ENCODE data around the gene HNRNPA2B1.
"Not testable (repeated sequence)": the region's sequence is repeated elsewhere in the genome, so short reads cannot be mapped to it uniquely, and the experiment has no call there.

The HNRNPA2B1 gene

GRCh38 chr7:26182283-26182682 is 18.3 kb downstream of the HNRNPA2B1 start:
- Histone ChIP-seq H3K9ac (ENCODE audit: low read length) (no peak overlapping the region), H3K4me3 (ENCODE audit: low read length) (no peak overlapping the region), H3K9me3 (ENCODE audit: control insufficient read depth, low read depth, low read length) (no peaks in the 10 kb centered on the region), H3K27ac (ENCODE audit: low read length) (no peak overlapping the region), H3K27me3 (ENCODE audit: control insufficient read depth, insufficient read depth, low read length) (no peaks in the 10 kb centered on the region), H3K36me3 (ENCODE audit: control insufficient read depth, low read depth, low read length) (peaks cover 21% of the 10 kb centered on the region), H3K4me1 (ENCODE audit: control insufficient read depth, low read depth, low read length) (no peaks in the 10 kb centered on the region)

GRCh38 chr7:26181474-26182227 is 18.9 kb downstream of the HNRNPA2B1 start:
- no peaks in the 10 kb centered on the region for H3K9me3 ChIP-seq (ENCODE audit: control insufficient read depth, low read depth, low read length)
- H3K4me1 ChIP-seq (ENCODE audit: control insufficient read depth, low read depth, low read length), result no peaks in the 10 kb centered on the region
- H3K9ac ChIP-seq (ENCODE audit: low read length), result no peak overlapping the region
- no peaks in the 10 kb centered on the region for H3K27me3 ChIP-seq (ENCODE audit: control insufficient read depth, insufficient read depth, low read length)
- H3K27ac ChIP-seq (ENCODE audit: low read length), result no peak overlapping the region
- no peak overlapping the region for H3K4me3 ChIP-seq (ENCODE audit: low read length)
- peaks cover 21% of the 10 kb centered on the region for H3K36me3 ChIP-seq (ENCODE audit: control insufficient read depth, low read depth, low read length)

DNA sequence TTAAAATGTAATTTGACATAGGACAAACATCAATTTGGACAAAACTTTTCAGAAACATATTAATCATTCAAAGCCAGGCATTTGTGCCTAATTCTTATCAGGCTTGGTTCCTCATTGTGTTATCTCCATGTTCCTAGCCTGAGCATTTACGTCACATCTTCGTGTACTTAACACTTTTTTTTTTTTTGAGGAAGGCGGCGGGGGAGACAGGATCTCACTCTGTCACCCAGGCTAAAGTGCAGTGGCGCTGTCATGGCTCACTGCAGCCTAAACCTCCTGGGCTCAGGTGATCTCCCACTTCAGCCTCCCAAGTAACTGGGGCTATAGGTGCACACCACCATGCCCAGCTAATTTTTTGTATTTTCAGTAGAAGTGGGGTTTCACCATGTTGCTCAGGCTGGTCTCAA is 19.8 kb downstream of the HNRNPA2B1 start:
- H3K36me3 ChIP-seq (ENCODE audit: control insufficient read depth, low read depth, low read length), result peaks cover 21% of the 10 kb centered on the region
- H3K4me3 ChIP-seq (ENCODE audit: low read length), result no peak overlapping the region
- no peaks in the 10 kb centered on the region for H3K27me3 ChIP-seq (ENCODE audit: control insufficient read depth, insufficient read depth, low read length)
- H3K27ac ChIP-seq (ENCODE audit: low read length), result no peak overlapping the region
- H3K4me1 ChIP-seq (ENCODE audit: control insufficient read depth, low read depth, low read length), result no peaks in the 10 kb centered on the region
- H3K9me3 ChIP-seq (ENCODE audit: control insufficient read depth, low read depth, low read length), result no peaks in the 10 kb centered on the region
- H3K9ac ChIP-seq (ENCODE audit: low read length), result no peak overlapping the region

- Histone ChIP-seq H3K4me3 (ENCODE audit: low read length) (no peak overlapping the region), H3K36me3 (ENCODE audit: control insufficient read depth, low read depth, low read length) (peaks cover 18% of the 10 kb centered on the region), H3K27me3 (ENCODE audit: control insufficient read depth, insufficient read depth, low read length) (no peaks in the 10 kb centered on the region), H3K4me1 (ENCODE audit: control insufficient read depth, low read depth, low read length) (no peaks in the 10 kb centered on the region), H3K27ac (ENCODE audit: low read length) (no peak overlapping the region), H3K9me3 (ENCODE audit: control insufficient read depth, low read depth, low read length) (no peaks in the 10 kb centered on the region), H3K9ac (ENCODE audit: low read length) (no peak overlapping the region)
Observed at GRCh38 chr7:26179826-26180497, 20.6 kb downstream of the HNRNPA2B1 start.

DNA sequence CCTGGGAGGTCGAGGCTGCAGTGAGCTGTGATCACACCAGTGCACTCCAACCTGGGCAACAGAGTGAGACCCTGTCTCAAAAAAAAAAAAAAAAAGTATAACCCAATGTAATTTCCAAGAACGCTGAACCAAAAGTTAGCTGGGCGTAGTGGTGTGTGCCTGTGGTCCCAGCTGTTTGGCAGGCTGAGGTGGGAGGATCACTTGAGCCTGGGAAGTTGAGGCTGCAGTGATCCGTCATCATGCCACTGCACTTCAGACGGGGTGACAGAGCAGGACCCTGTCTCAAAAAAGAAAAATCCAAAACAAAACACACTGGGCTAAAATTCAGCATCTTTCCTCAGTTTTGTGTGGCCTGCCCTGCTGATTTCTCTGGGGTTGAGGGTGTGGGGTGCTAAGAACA is 21.1 kb downstream of the HNRNPA2B1 start:
- H3K36me3 ChIP-seq (ENCODE audit: control insufficient read depth, low read depth, low read length), result peaks cover 17% of the 10 kb centered on the region
- H3K4me3 ChIP-seq (ENCODE audit: low read length), result no peak overlapping the region
- H3K4me1 ChIP-seq (ENCODE audit: control insufficient read depth, low read depth, low read length), result no peaks in the 10 kb centered on the region
- no peak overlapping the region for H3K9ac ChIP-seq (ENCODE audit: low read length)
- no peaks in the 10 kb centered on the region for H3K27me3 ChIP-seq (ENCODE audit: control insufficient read depth, insufficient read depth, low read length)
- H3K27ac ChIP-seq (ENCODE audit: low read length), result no peak overlapping the region
- no peaks in the 10 kb centered on the region for H3K9me3 ChIP-seq (ENCODE audit: control insufficient read depth, low read depth, low read length)

DNA sequence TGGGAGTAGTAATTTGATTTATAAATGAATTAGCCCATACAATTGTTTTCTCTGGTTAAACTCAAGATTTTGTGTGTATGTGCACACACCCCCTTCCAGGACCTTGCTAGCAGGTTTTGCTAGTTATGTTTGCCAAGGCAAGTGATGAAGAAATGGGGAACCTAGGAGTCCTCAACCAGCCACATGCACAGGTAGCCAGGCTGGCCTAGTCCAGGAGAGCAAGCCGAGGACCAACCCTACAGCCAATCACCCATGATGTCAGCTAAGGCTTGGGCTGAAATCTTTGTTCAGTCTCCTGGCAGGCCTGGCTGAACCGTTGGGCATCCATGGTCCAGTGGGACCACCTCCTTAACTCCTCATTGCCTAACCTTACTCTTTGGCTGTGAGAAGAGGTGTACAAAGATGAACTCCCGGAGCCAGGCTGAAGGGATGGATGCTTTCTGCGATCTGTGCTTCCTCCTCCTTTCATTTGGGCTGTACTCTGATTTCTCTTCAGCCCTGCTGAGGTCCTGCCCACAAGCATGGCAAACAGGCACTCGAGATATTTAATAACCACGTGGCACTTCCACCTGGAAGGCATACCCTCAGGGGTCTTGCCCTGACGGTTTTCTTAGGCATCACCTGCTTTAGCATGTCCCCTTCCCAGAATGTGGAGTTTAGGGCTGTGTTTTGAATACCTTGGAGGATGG is 22.1 kb downstream of the HNRNPA2B1 start:
- no peak overlapping the region for H3K9ac ChIP-seq (ENCODE audit: low read length)
- H3K4me3 ChIP-seq (ENCODE audit: low read length), result no peak overlapping the region
- no peaks in the 10 kb centered on the region for H3K27me3 ChIP-seq (ENCODE audit: control insufficient read depth, insufficient read depth, low read length)
- H3K4me1 ChIP-seq (ENCODE audit: control insufficient read depth, low read depth, low read length), result no peaks in the 10 kb centered on the region
- H3K9me3 ChIP-seq (ENCODE audit: control insufficient read depth, low read depth, low read length), result no peaks in the 10 kb centered on the region
- H3K27ac ChIP-seq (ENCODE audit: low read length), result no peak overlapping the region
- peaks cover 12% of the 10 kb centered on the region for H3K36me3 ChIP-seq (ENCODE audit: control insufficient read depth, low read depth, low read length)

DNA sequence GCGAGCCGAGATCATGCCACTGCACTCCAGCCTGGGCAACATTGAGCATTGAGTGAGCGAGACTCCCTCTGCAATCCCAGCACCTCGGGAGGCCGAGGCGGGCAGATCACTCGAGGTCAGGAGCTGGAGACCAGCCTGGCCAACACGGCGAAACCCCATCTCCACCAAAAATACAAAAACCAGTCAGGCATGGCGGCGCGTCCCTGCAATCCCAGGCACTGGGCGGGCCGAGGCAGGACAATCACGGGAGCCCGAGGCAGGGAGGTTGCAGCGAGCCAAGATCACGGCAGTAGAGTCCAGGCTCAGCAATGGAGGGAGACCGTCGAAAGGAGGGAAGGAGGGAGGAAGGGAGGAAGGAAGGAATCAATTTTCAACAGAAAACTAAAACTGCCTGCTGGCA is 23.3 kb downstream of the HNRNPA2B1 start:
- peaks cover 15% of the 10 kb centered on the region for H3K36me3 ChIP-seq (ENCODE audit: control insufficient read depth, low read depth, low read length)
- not testable (repeated sequence) for H3K9me3 ChIP-seq (ENCODE audit: control insufficient read depth, low read depth, low read length); H3K27ac ChIP-seq (ENCODE audit: low read length); H3K4me1 ChIP-seq (ENCODE audit: control insufficient read depth, low read depth, low read length); H3K9ac ChIP-seq (ENCODE audit: low read length); H3K27me3 ChIP-seq (ENCODE audit: control insufficient read depth, insufficient read depth, low read length); H3K4me3 ChIP-seq (ENCODE audit: low read length)

DNA sequence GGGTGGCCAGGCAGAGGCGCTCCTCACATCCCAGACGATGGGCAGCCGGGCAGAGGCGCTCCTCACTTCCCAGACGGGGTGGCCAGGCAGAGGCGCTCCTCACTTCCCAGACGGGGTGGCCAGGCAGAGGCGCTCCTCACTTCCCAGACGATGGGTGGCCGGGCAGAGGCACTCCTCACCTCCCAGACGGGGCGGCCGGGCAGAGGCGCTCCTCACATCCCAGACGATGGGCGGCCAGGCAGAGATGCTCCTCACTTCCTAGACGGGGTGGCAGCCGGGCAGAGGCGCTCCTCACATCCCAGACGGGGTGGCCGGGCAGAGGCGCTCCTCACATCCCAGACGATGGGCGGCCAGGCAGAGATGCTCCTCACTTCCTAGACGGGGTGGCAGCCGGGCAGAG is 23.9 kb downstream of the HNRNPA2B1 start:
- not testable (repeated sequence) for H3K27ac ChIP-seq (ENCODE audit: low read length); H3K4me3 ChIP-seq (ENCODE audit: low read length)
- peaks cover 16% of the 10 kb centered on the region for H3K36me3 ChIP-seq (ENCODE audit: control insufficient read depth, low read depth, low read length)

DNA sequence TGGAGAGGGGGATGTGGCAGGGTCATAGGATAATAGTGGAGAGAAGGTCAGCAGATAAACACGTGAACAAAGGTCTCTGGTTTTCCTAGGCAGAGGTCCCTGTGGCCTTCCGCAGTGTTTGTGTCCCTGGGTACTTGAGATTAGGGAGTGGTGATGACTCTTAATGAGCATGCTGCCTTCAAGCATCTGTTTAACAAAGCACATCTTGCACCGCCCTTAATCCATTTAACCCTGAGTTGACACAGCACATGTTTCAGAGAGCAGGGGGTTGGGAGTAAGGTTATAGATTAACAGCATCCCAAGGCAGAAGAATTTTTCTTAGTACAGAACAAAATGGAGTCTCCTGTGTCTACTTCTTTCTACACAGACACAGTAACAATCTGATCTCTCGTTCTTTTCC is 24.6 kb downstream of the HNRNPA2B1 start:
- not testable (repeated sequence) for H3K27me3 ChIP-seq (ENCODE audit: control insufficient read depth, insufficient read depth, low read length); H3K4me1 ChIP-seq (ENCODE audit: control insufficient read depth, low read depth, low read length); H3K4me3 ChIP-seq (ENCODE audit: low read length); H3K9ac ChIP-seq (ENCODE audit: low read length); H3K27ac ChIP-seq (ENCODE audit: low read length); H3K9me3 ChIP-seq (ENCODE audit: control insufficient read depth, low read depth, low read length)
- peaks cover 17% of the 10 kb centered on the region for H3K36me3 ChIP-seq (ENCODE audit: control insufficient read depth, low read depth, low read length)

More for the DNA sequence above, 23.9 kb downstream of the HNRNPA2B1 start:
- not testable (repeated sequence) for H3K9ac ChIP-seq (ENCODE audit: low read length); H3K4me1 ChIP-seq (ENCODE audit: control insufficient read depth, low read depth, low read length); H3K27me3 ChIP-seq (ENCODE audit: control insufficient read depth, insufficient read depth, low read length); H3K9me3 ChIP-seq (ENCODE audit: control insufficient read depth, low read depth, low read length)

DNA sequence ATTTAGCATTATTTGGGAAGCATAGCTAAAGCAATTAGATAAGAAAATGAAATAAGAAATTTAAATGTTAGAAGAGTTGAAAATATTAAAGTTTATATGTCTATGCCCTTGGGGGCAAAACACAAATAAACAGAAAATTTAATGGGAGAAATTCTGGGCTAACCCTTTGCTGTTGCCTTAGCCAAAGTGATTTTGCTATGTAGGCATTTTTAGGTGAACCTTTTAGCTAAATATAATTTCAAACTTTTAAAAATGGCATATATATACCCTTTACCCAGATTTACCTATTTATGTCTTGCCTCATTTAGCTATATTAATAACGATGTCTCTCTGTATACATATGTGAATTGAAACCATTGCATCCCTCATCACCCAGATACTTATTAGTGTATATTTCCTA is 28.5 kb downstream of the HNRNPA2B1 start:
- Histone ChIP-seq H3K4me1 (ENCODE audit: control insufficient read depth, low read depth, low read length) (no peaks in the 10 kb centered on the region), H3K9ac (ENCODE audit: low read length) (no peak overlapping the region), H3K9me3 (ENCODE audit: control insufficient read depth, low read depth, low read length) (no peaks in the 10 kb centered on the region), H3K36me3 (ENCODE audit: control insufficient read depth, low read depth, low read length) (peaks cover 10% of the 10 kb centered on the region), H3K27me3 (ENCODE audit: control insufficient read depth, insufficient read depth, low read length) (no peaks in the 10 kb centered on the region), H3K27ac (ENCODE audit: low read length) (no peak overlapping the region), H3K4me3 (ENCODE audit: low read length) (no peak overlapping the region)

- Histone ChIP-seq H3K4me3 (ENCODE audit: low read length) (no peak overlapping the region), H3K36me3 (ENCODE audit: control insufficient read depth, low read depth, low read length) (peaks cover 10% of the 10 kb centered on the region), H3K9me3 (ENCODE audit: control insufficient read depth, low read depth, low read length) (no peaks in the 10 kb centered on the region), H3K27me3 (ENCODE audit: control insufficient read depth, insufficient read depth, low read length) (no peaks in the 10 kb centered on the region), H3K27ac (ENCODE audit: low read length) (no peak overlapping the region), H3K9ac (ENCODE audit: low read length) (no peak overlapping the region), H3K4me1 (ENCODE audit: control insufficient read depth, low read depth, low read length) (peaks cover 4% of the 10 kb centered on the region)
Observed at GRCh38 chr7:26171601-26172000, 28.9 kb downstream of the HNRNPA2B1 start.

Data from iPS-18a (cell line).